Effector memory CD4-positive, alpha-beta T cell (primary cell): ENCODE data around the gene BTRC.

Experiments used
- DNase-seq, 3 donors: peaks; one replicate each; pipeline ENCODE4 v3.0.0-alpha.2; 2020
- H3K27ac ChIP-seq: 2 replicates; pipeline ENCODE4 v1.7.0; 2013; ENCODE audit warnings: mild to moderate bottlenecking, low read length, moderate library complexity; ENCODE audit not compliant: insufficient read depth, poor library complexity, severe bottlenecking
- H3K27me3 ChIP-seq: replicated peaks from 2 replicates; pipeline ENCODE4 v1.7.0; 2013; ENCODE audit warnings: mild to moderate bottlenecking, low read length; ENCODE audit not compliant: insufficient read depth, control insufficient read depth, poor library complexity, severe bottlenecking
- H3K36me3 ChIP-seq: 2 replicates; pipeline ENCODE4 v1.7.0; 2013; ENCODE audit warnings: mild to moderate bottlenecking, low read length, moderate library complexity; ENCODE audit not compliant: control insufficient read depth, insufficient read depth
- H3K4me1 ChIP-seq: 2 replicates; pipeline ENCODE4 v1.7.0; 2013; ENCODE audit warnings: low read length, mild to moderate bottlenecking; ENCODE audit not compliant: control insufficient read depth, insufficient read depth, poor library complexity, severe bottlenecking
- H3K4me3 ChIP-seq: 2 replicates; pipeline ENCODE4 v1.7.0; 2013; ENCODE audit warnings: low read length, low read depth, mild to moderate bottlenecking; ENCODE audit not compliant: insufficient read depth, poor library complexity, severe bottlenecking
- H3K9me3 ChIP-seq: 2 replicates; pipeline ENCODE4 v1.7.0; 2013; ENCODE audit warnings: mild to moderate bottlenecking, low read length, moderate library complexity; ENCODE audit not compliant: control insufficient read depth

BTRC gene

GRCh38 chr10:101507828-101508227 is 153.9 kb downstream of the BTRC start:
- no peak overlapping the region for H3K4me3 ChIP-seq
- DNase-seq: no peak
- no peak overlapping the region for H3K27ac ChIP-seq
- H3K36me3 ChIP-seq: no peaks in the 10 kb centered on the region
- no peaks in the 10 kb centered on the region for H3K9me3 ChIP-seq
- H3K4me1 ChIP-seq: no peaks in the 10 kb centered on the region
- no peaks in the 10 kb centered on the region for H3K27me3 ChIP-seq

GRCh38 chr10:101511938-101512337 is 158.0 kb downstream of the BTRC start:
- no peaks in the 10 kb centered on the region for H3K36me3 ChIP-seq
- H3K4me1 ChIP-seq: no peaks in the 10 kb centered on the region

GRCh38 chr10:101512738-101513137 is 158.8 kb downstream of the BTRC start:
- Histone ChIP-seq H3K36me3 (no peaks in the 10 kb centered on the region), H3K4me1 (no peaks in the 10 kb centered on the region), H3K27me3 (no peaks in the 10 kb centered on the region), H3K27ac (no peak overlapping the region), H3K9me3 (no peaks in the 10 kb centered on the region), H3K4me3 (no peak overlapping the region)
- DNase-seq: no peak

More at GRCh38 chr10:101511938-101512337, 158.0 kb downstream of the BTRC start:
- Histone ChIP-seq H3K27ac (no peak overlapping the region), H3K27me3 (no peaks in the 10 kb centered on the region), H3K4me3 (no peak overlapping the region), H3K9me3 (no peaks in the 10 kb centered on the region)
- DNase-seq: no peak

- Histone ChIP-seq H3K36me3 (no peaks in the 10 kb centered on the region), H3K9me3 (no peaks in the 10 kb centered on the region), H3K27ac (no peak overlapping the region), H3K4me1 (no peaks in the 10 kb centered on the region), H3K27me3 (no peaks in the 10 kb centered on the region), H3K4me3 (no peak overlapping the region)
- DNase-seq: no peak
Observed at GRCh38 chr10:101513733-101514132, 159.8 kb downstream of the BTRC start.

DNA sequence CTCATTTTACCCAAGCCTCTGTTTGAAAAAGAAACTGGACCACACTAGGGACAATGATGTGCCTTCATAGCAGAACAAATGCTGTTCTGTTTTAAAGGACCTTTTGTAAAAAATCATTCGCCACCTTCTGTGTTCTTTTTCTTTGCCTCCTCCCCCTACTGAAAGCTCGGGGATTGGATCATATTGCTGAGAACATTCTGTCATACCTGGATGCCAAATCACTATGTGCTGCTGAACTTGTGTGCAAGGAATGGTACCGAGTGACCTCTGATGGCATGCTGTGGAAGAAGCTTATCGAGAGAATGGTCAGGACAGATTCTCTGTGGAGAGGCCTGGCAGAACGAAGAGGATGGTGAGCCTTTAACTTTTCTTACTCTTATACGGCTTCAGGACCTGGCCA is 171.9 kb downstream of the BTRC start:
- H3K9me3 ChIP-seq: no peaks in the 10 kb centered on the region
- peaks cover 4% of the 10 kb centered on the region for H3K36me3 ChIP-seq
- DNase-seq: no peak
- no peaks in the 10 kb centered on the region for H3K4me1 ChIP-seq
- H3K4me3 ChIP-seq: no peak overlapping the region
- H3K27me3 ChIP-seq: no peaks in the 10 kb centered on the region
- no peak overlapping the region for H3K27ac ChIP-seq

GRCh38 chr10:101529207-101529606 is 175.2 kb downstream of the BTRC start:
- peaks cover 12% of the 10 kb centered on the region for H3K36me3 ChIP-seq
- H3K4me1 ChIP-seq: no peaks in the 10 kb centered on the region
- H3K4me3 ChIP-seq: no peak overlapping the region
- H3K27me3 ChIP-seq: no peaks in the 10 kb centered on the region
- DNase-seq: no peak
- no peaks in the 10 kb centered on the region for H3K9me3 ChIP-seq
- no peak overlapping the region for H3K27ac ChIP-seq

- H3K36me3 ChIP-seq: peaks cover 14% of the 10 kb centered on the region
- no peaks in the 10 kb centered on the region for H3K27me3 ChIP-seq
- no peak for DNase-seq
- H3K4me3 ChIP-seq: no peak overlapping the region
- H3K9me3 ChIP-seq: no peaks in the 10 kb centered on the region
- H3K4me1 ChIP-seq: no peaks in the 10 kb centered on the region
- H3K27ac ChIP-seq: no peak overlapping the region
Observed at GRCh38 chr10:101529725-101530553, 176.0 kb downstream of the BTRC start.

- Histone ChIP-seq H3K4me1 (no peaks in the 10 kb centered on the region), H3K4me3 (no peak overlapping the region), H3K36me3 (peaks cover 10% of the 10 kb centered on the region), H3K27me3 (no peaks in the 10 kb centered on the region), H3K27ac (no peak overlapping the region), H3K9me3 (no peaks in the 10 kb centered on the region)
- DNase-seq: no peak
Observed at GRCh38 chr10:101535949-101536348, 182.0 kb downstream of the BTRC start.

GRCh38 chr10:101536800-101537199 is 182.8 kb downstream of the BTRC start:
- no peak for DNase-seq
- H3K27ac ChIP-seq: no peak overlapping the region
- no peaks in the 10 kb centered on the region for H3K4me1 ChIP-seq
- H3K9me3 ChIP-seq: no peaks in the 10 kb centered on the region
- no peaks in the 10 kb centered on the region for H3K27me3 ChIP-seq
- peaks cover 10% of the 10 kb centered on the region for H3K36me3 ChIP-seq
- no peak overlapping the region for H3K4me3 ChIP-seq

- Histone ChIP-seq H3K27ac (no peak overlapping the region), H3K27me3 (no peaks in the 10 kb centered on the region), H3K9me3 (no peaks in the 10 kb centered on the region), H3K36me3 (peaks cover 5% of the 10 kb centered on the region), H3K4me1 (no peaks in the 10 kb centered on the region), H3K4me3 (no peak overlapping the region)
- no peak for DNase-seq
Observed at GRCh38 chr10:101538446-101538845, 184.5 kb downstream of the BTRC start.
